Activated CD8-positive, alpha-beta memory T cell treated with anti-CD3 and anti-CD28 coated beads, Interleukin-2, amount 50 U/mL, for 24 hours (primary cell): ENCODE results near the gene CC2D1A.
"Not testable (repeated sequence)": the region's sequence is repeated elsewhere in the genome, so short reads cannot be mapped to it uniquely, and the experiment has no call there.

Experiments used
- DNase-seq: peaks from one replicate; pipeline ENCODE4 v3.0.0-alpha.2; 2020; ENCODE audit errors: extremely low read depth

The CC2D1A gene

GRCh38 chr19:13961826-13962698, 56.1 kb downstream of the CC2D1A start:
- DNase-seq, result no peak

GRCh38 chr19:13962699-13963602, 57.0 kb downstream of the CC2D1A start:
- no peak for DNase-seq

- no peak for DNase-seq
Measured at GRCh38 chr19:13963603-13964105, 57.7 kb downstream of the CC2D1A start.

GRCh38 chr19:13964776-13965175, 58.8 kb downstream of the CC2D1A start:
- no peak for DNase-seq

GRCh38 chr19:13965377-13965896, 59.4 kb downstream of the CC2D1A start:
- DNase-seq, result no peak

- DNase-seq, result no peak
Measured at GRCh38 chr19:13965926-13966683, 60.1 kb downstream of the CC2D1A start.

GRCh38 chr19:13966684-13967128, 60.7 kb downstream of the CC2D1A start:
- no peak for DNase-seq

- not testable (repeated sequence) for DNase-seq
Measured at GRCh38 chr19:13967206-13967605, 61.2 kb downstream of the CC2D1A start.

- DNase-seq, result no peak
Measured at GRCh38 chr19:13968383-13968935, 62.5 kb downstream of the CC2D1A start.

GRCh38 chr19:13968999-13969398, 63.0 kb downstream of the CC2D1A start:
- no peak for DNase-seq

GRCh38 chr19:13969897-13970296, 63.9 kb downstream of the CC2D1A start:
- DNase-seq, result no peak

- not testable (repeated sequence) for DNase-seq
Measured at GRCh38 chr19:13971868-13972267, 65.9 kb downstream of the CC2D1A start.

GRCh38 chr19:13972368-13973155, 66.6 kb downstream of the CC2D1A start:
- no peak for DNase-seq

GRCh38 chr19:13973479-13973878, 67.5 kb downstream of the CC2D1A start:
- DNase-seq, result not testable (repeated sequence)

- no peak for DNase-seq
Measured at GRCh38 chr19:13974073-13974472, 68.1 kb downstream of the CC2D1A start.

GRCh38 chr19:13975870-13976269, 69.9 kb downstream of the CC2D1A start:
- no peak for DNase-seq

GRCh38 chr19:13976446-13976845, 70.4 kb downstream of the CC2D1A start:
- no peak for DNase-seq

GRCh38 chr19:13977803-13978202, 71.8 kb downstream of the CC2D1A start:
- no peak for DNase-seq

- no peak for DNase-seq
Measured at GRCh38 chr19:13978351-13979243, 72.6 kb downstream of the CC2D1A start.
